Measurements from ENCODE around the gene RFTN2.

The RFTN2 gene

GRCh38 chr2:197677483-197677882 is 2.1 kb upstream of the RFTN2 start:
- Histone ChIP-seq H3K36me3 (ENCODE audit: insufficient read depth, low read length) (no peaks in the 10 kb centered on the region), H3K4me3 (no peak overlapping the region), H3K9ac (ENCODE audit: insufficient read length) (no peak overlapping the region), H3K9me3 (ENCODE audit: low read depth, low read length) (no peaks in the 10 kb centered on the region), H3K27ac (no peak overlapping the region)
- no peak for DNase-seq (ENCODE audit: low read depth, low spot score)
- TF ChIP-seq POLR2AphosphoS5 (IDR thresholded peaks at IDR 0.05; ENCODE audit: borderline replicate concordance, low read depth, low read length) (no peak), EZH2 (IDR thresholded peaks at IDR 0.05) (no peak), FOXP2 (optimal IDR thresholded peaks at IDR 0.05; ENCODE audit: control extremely low read depth, extremely low read length, insufficient read depth) (no peak)

- TF ChIP-seq FOXP2 (optimal IDR thresholded peaks at IDR 0.05; ENCODE audit: control extremely low read depth, extremely low read length, insufficient read depth) (no peak), EZH2 (IDR thresholded peaks at IDR 0.05) (no peak), POLR2AphosphoS5 (IDR thresholded peaks at IDR 0.05; ENCODE audit: borderline replicate concordance, low read depth, low read length) (no peak)
- Histone ChIP-seq H3K9ac (ENCODE audit: insufficient read length) (no peak overlapping the region), H3K27ac (no peak overlapping the region), H3K4me3 (no peak overlapping the region), H3K36me3 (ENCODE audit: insufficient read depth, low read length) (no peaks in the 10 kb centered on the region), H3K9me3 (ENCODE audit: low read depth, low read length) (no peaks in the 10 kb centered on the region)
- no peak for DNase-seq (ENCODE audit: low read depth, low spot score)
Measured at GRCh38 chr2:197677056-197677455, 1.7 kb upstream of the RFTN2 start.

- H3K4me3 ChIP-seq: peak overlapping the region; percentile 77
- peak; percentile 50 for DNase-seq (ENCODE audit: low read depth, low spot score)
Measured at GRCh38 chr2:197675711-197676188, 363 bp upstream of the RFTN2 start.

DNA sequence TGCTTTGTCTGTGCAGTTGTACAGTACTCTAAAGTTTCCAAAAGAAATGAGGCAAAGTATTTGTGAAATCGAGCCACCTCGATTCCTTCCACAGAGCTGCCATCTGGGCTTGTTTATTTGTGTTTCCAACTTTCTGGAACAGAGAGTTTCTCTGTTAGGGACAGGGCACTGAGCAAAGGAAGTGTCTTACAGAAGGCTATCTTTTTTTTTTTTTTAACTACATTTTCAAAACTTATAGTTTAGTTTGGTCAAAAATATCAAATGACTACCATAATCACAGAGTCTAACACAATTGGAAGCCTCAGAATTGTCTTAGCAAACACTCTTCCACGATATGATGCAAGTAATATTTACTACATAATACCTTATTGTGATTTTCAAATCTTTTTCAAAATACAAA is 796 bp downstream of the RFTN2 start:
- DNase-seq (ENCODE audit: low read depth, low spot score): no peak
- peak overlapping the region; percentile 90 for H3K27ac ChIP-seq
- H3K4me3 ChIP-seq: peak overlapping the region; percentile 77
- peak overlapping the region; percentile 86 for H3K9ac ChIP-seq (ENCODE audit: insufficient read length)
- TF ChIP-seq FOXP2 (optimal IDR thresholded peaks at IDR 0.05; ENCODE audit: control extremely low read depth, extremely low read length, insufficient read depth): no peak
- no peak for TF ChIP-seq POLR2AphosphoS5 (IDR thresholded peaks at IDR 0.05; ENCODE audit: borderline replicate concordance, low read depth, low read length)
- no peak for TF ChIP-seq EZH2 (IDR thresholded peaks at IDR 0.05)
- no peaks in the 10 kb centered on the region for H3K9me3 ChIP-seq (ENCODE audit: low read depth, low read length)
- no peaks in the 10 kb centered on the region for H3K36me3 ChIP-seq (ENCODE audit: insufficient read depth, low read length)

More at GRCh38 chr2:197675711-197676188, 363 bp upstream of the RFTN2 start:
- Histone ChIP-seq H3K9ac (ENCODE audit: insufficient read length) (peak overlapping the region; percentile 86), H3K27ac (peak overlapping the region; percentile 90), H3K36me3 (ENCODE audit: insufficient read depth, low read length) (no peaks in the 10 kb centered on the region), H3K9me3 (ENCODE audit: low read depth, low read length) (no peaks in the 10 kb centered on the region)
- TF ChIP-seq FOXP2 (optimal IDR thresholded peaks at IDR 0.05; ENCODE audit: control extremely low read depth, extremely low read length, insufficient read depth): no peak
- no peak for TF ChIP-seq EZH2 (IDR thresholded peaks at IDR 0.05)
- TF ChIP-seq POLR2AphosphoS5 (IDR thresholded peaks at IDR 0.05; ENCODE audit: borderline replicate concordance, low read depth, low read length): no peak

DNA sequence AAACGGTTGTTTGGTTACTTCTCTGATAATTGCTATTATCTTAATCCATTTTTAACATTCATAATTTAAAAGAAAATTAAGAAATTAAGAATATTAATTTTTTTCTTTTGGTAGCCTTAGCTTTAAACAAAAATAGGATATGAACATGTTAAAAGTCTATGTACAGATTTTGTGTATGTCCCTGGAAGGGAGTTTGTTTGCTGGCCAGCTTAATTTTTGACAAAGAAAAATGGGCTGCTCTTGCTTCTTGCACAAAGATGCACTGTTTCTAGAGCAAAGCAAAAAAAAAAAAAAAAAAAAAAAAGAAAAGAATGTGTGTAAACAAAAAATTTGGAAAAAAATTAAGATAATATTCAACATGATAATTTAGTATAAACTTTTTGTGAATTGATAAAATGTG is 1.3 kb downstream of the RFTN2 start:
- Histone ChIP-seq H3K36me3 (ENCODE audit: insufficient read depth, low read length) (0 out of 2 replicates have a peak, but pooled peaks cover under 1% of the 10 kb centered on the region), H3K4me3 (peak overlapping the region; percentile 77), H3K27ac (peak overlapping the region; percentile 32; the same call in 1 of the 2 replicates), H3K9ac (ENCODE audit: insufficient read length) (peak overlapping the region; percentile 86), H3K9me3 (ENCODE audit: low read depth, low read length) (no peaks in the 10 kb centered on the region)
- TF ChIP-seq FOXP2 (optimal IDR thresholded peaks at IDR 0.05; ENCODE audit: control extremely low read depth, extremely low read length, insufficient read depth): no peak
- TF ChIP-seq POLR2AphosphoS5 (IDR thresholded peaks at IDR 0.05; ENCODE audit: borderline replicate concordance, low read depth, low read length): no peak
- TF ChIP-seq EZH2 (IDR thresholded peaks at IDR 0.05): no peak
- no peak for DNase-seq (ENCODE audit: low read depth, low spot score)

GRCh38 chr2:197673606-197674005 is 1.8 kb downstream of the RFTN2 start:
- Histone ChIP-seq H3K9me3 (ENCODE audit: low read depth, low read length) (no peaks in the 10 kb centered on the region), H3K36me3 (ENCODE audit: insufficient read depth, low read length) (0 out of 2 replicates have a peak, but pooled peaks cover 4% of the 10 kb centered on the region), H3K9ac (ENCODE audit: insufficient read length) (peak overlapping the region; percentile 86), H3K27ac (peak overlapping the region; percentile 32; the same call in 1 of the 2 replicates), H3K4me3 (peak overlapping the region; percentile 77)
- DNase-seq (ENCODE audit: low read depth, low spot score): no peak
- TF ChIP-seq EZH2 (IDR thresholded peaks at IDR 0.05) (no peak), POLR2AphosphoS5 (IDR thresholded peaks at IDR 0.05; ENCODE audit: borderline replicate concordance, low read depth, low read length) (no peak), FOXP2 (optimal IDR thresholded peaks at IDR 0.05; ENCODE audit: control extremely low read depth, extremely low read length, insufficient read depth) (no peak)

- Histone ChIP-seq H3K36me3 (ENCODE audit: insufficient read depth, low read length) (peaks cover 4% of the 10 kb centered on the region; the same call in 1 of the 2 replicates), H3K9ac (ENCODE audit: insufficient read length) (no peak overlapping the region), H3K4me3 (peak overlapping the region; percentile 77), H3K9me3 (ENCODE audit: low read depth, low read length) (no peaks in the 10 kb centered on the region), H3K27ac (no peak overlapping the region; the same call in 1 of the 2 replicates)
- TF ChIP-seq FOXP2 (optimal IDR thresholded peaks at IDR 0.05; ENCODE audit: control extremely low read depth, extremely low read length, insufficient read depth): no peak
- no peak for TF ChIP-seq EZH2 (IDR thresholded peaks at IDR 0.05)
- TF ChIP-seq POLR2AphosphoS5 (IDR thresholded peaks at IDR 0.05; ENCODE audit: borderline replicate concordance, low read depth, low read length): no peak
- no peak for DNase-seq (ENCODE audit: low read depth, low spot score)
Measured at GRCh38 chr2:197673106-197673505, 2.3 kb downstream of the RFTN2 start.

GRCh38 chr2:197672371-197672893 is 3.0 kb downstream of the RFTN2 start:
- H3K36me3 ChIP-seq (ENCODE audit: insufficient read depth, low read length): peaks cover 4% of the 10 kb centered on the region; the same call in 1 of the 2 replicates
- H3K27ac ChIP-seq: no peak overlapping the region
- no peaks in the 10 kb centered on the region; the same call in 1 of the 2 replicates for H3K9me3 ChIP-seq (ENCODE audit: low read depth, low read length)
- TF ChIP-seq POLR2AphosphoS5 (IDR thresholded peaks at IDR 0.05; ENCODE audit: borderline replicate concordance, low read depth, low read length) (no peak), EZH2 (IDR thresholded peaks at IDR 0.05) (no peak), FOXP2 (optimal IDR thresholded peaks at IDR 0.05; ENCODE audit: control extremely low read depth, extremely low read length, insufficient read depth) (no peak)
- H3K4me3 ChIP-seq: no peak overlapping the region
- H3K9ac ChIP-seq (ENCODE audit: insufficient read length): no peak overlapping the region
- no peak for DNase-seq (ENCODE audit: low read depth, low spot score)
